Ovary (tissue), 9 donors: ENCODE data around the gene GUF1. TPM values are rescaled to one million over a fixed set of nuclear protein-coding genes. Genes with fewer than 3 reads are reported as not detected.

ENCODE experiments used
- DNase-seq, 5 donors: peaks; one replicate each; pipeline ENCODE4 v3.0.0-alpha.2; 2019 to 2020
- H3K27ac ChIP-seq, 2 donors: fragments of 200-600 bp; one replicate each; pipeline versions ENCODE4 v1.5.1 to v1.8.0; 2019 to 2022
- H3K27me3 ChIP-seq: fragments of 200-600 bp; one replicate; pipeline ENCODE4 v1.8.0; 2022
- H3K36me3 ChIP-seq: fragments of 200-600 bp; sonication (generic); one replicate; pipeline ENCODE4 v1.5.1; 2019
- H3K4me1 ChIP-seq: one replicate; pipeline ENCODE4 v1.8.1; 2013; ENCODE audit warnings: mild to moderate bottlenecking, moderate library complexity; ENCODE audit not compliant: insufficient read depth
- H3K4me3 ChIP-seq: fragments of 200-600 bp; sonication (generic); one replicate; pipeline ENCODE4 v1.5.1; 2017
- H3K9me3 ChIP-seq, 2 donors: fragments of 200-600 bp in 1 of 2; sonication (generic) in 1 of 2; one replicate each; pipeline versions ENCODE4 v1.5.1 to v1.8.1; 2013 to 2019; ENCODE audit warnings: mild to moderate bottlenecking in 1 of 2, moderate library complexity in 1 of 2
- EP300 ChIP-seq: sonication (generic); formaldehyde crosslinking; IDR thresholded peaks from one replicate; pipeline ENCODE4 v1.6.1; 2017; ENCODE audit warnings: antibody characterized with exemption
- POLR2A ChIP-seq: fragments of 450-650 bp; IDR thresholded peaks from one replicate; pipeline ENCODE4 v1.6.1; 2017; ENCODE audit warnings: antibody characterized with exemption, mild to moderate bottlenecking, moderate library complexity
- WGBS, 3 donors: extraction: QIAGEN DNeasy Blood & Tissue Kit in 1 of 3; methylation state at CpG; one replicate each; pipeline versions ENCODE4 v1.1.5 to v1.1.7; 2013 to 2017; 5-methylcytosine and 5-hydroxymethylcytosine counted together
- intact Hi-C, 4 donors: fragments of 100-400 bp; cut with DNase I; formaldehyde crosslinking; loops; one replicate each; pipeline versions ENCODE4 v1.11.0 to v1.15.1; 2022 to 2023
- polyA plus RNA-seq, 2 donors: library from polyadenylated mRNA; stranded (reverse); fragments of 200-250 nt in 1 of 2; fragments of 350-450 nt in 1 of 2; fragmentation: Illumina TruSeq in 1 of 2; extraction: RNeasy Lipid Tissue Mini Kit (QIAGEN cat#74804) in 1 of 2; gene quantifications; one replicate each; pipeline ENCODE4 v1.2.3, GENCODE V29; 2013 to 2014
- total RNA-seq, 7 donors: library from RNA; depleted of rRNA in 2 of 7; stranded (reverse); fragments of >200 nt in 2 of 7; fragmentation: NEBNext Ultra II Directional in 3 of 7; extraction: Animal tissue kit (Norgen Biotek cat#: 25700) in 3 of 7; gene quantifications; one replicate each; pipeline versions ENCODE4 v1.1.0 to v1.2.4, GENCODE V29; 2016 to 2023
- TF ChIP-seq, protein P1 (sequence below), 3 donors: fragments of 450-650 bp in 2 of 3; fragments of 200-600 bp in 1 of 3; IDR thresholded peaks; one replicate each; pipeline versions ENCODE4 v1.5.1 to v1.8.0; 2016 to 2022; ENCODE audit warnings: antibody characterized with exemption in 3 of 3, mild to moderate bottlenecking in 1 of 3
- donor health status: DM: no; HTN: no; CAD: no; lungs with moderate emphysema.
- donor health status: DM: no; HTN: no; CAD: no.
- donor health status: Bipolar disorder and iron deficiency.
- donor health status: DM: yes; HTN: yes; CAD: no.
- donor health status: DM: no; HTN: no; CAD: no.
- donor health status: DM: yes; HTN: yes; CAD: no.

Gene GUF1
- total and polyA plus RNA-seq, 9 donors: 7.3 to 20.9 (median 12.7) TPM

DNA sequence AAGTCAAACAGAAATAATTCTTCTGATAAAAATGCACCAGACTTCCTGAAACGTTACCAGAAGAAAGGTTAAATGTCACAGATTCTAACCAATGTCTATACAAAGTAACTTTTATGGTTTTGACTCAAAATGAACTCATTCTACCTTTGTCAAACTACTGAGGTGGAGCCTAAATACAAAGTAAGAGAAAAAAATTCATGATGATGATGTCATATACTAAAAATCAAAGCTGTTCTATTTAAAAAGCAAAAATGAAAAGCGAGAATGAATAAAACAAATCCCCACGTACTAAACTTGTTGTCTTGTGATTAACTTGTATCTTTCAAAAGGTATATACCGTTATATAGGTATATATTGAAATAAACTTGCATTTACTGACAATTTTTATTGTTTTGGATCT lies 26.5 kb downstream of the GUF1 start:
- intact Hi-C loops: no loop called here
- Histone ChIP-seq H3K4me1 (no peaks in the 10 kb centered on the region), H3K36me3 (no peaks in the 10 kb centered on the region), H3K27me3 (no peaks in the 10 kb centered on the region), H3K4me3 (no peak overlapping the region), H3K27ac (no peak overlapping the region), H3K9me3 (no peaks in the 10 kb centered on the region)
- 81 to 84% (median 83%) methylated on average over 4 of the region's 4 CpGs for WGBS, 3 donors
- TF ChIP-seq POLR2A (no peak), EP300 (no peak)
- TF ChIP-seq, protein P1, sequence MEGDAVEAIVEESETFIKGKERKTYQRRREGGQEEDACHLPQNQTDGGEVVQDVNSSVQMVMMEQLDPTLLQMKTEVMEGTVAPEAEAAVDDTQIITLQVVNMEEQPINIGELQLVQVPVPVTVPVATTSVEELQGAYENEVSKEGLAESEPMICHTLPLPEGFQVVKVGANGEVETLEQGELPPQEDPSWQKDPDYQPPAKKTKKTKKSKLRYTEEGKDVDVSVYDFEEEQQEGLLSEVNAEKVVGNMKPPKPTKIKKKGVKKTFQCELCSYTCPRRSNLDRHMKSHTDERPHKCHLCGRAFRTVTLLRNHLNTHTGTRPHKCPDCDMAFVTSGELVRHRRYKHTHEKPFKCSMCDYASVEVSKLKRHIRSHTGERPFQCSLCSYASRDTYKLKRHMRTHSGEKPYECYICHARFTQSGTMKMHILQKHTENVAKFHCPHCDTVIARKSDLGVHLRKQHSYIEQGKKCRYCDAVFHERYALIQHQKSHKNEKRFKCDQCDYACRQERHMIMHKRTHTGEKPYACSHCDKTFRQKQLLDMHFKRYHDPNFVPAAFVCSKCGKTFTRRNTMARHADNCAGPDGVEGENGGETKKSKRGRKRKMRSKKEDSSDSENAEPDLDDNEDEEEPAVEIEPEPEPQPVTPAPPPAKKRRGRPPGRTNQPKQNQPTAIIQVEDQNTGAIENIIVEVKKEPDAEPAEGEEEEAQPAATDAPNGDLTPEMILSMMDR (IDR thresholded peaks at IDR 0.05): no peak
- no peak for DNase-seq

DNA sequence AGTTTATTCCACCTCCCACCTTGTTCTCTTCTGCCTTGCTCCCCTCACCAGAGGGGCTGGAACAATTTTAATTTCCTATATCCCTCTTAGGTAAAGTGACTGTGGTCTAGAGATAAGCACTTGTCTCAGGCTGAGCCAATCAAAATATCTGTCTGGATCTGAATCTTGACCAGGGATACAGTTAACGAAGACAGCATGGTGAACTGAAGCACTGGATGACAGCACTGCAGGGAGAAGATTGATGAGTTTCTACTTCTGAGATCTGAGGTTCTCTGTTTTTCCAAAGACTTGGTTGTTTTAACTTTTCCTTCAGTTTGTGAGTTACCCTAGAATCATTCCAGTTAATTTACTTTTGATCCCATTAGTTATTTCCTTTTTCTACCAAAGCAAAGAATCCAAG lies 34.9 kb downstream of the GUF1 start:
- DNase-seq: no peak
- intact Hi-C loops: no loop called here
- no peaks in the 10 kb centered on the region for H3K36me3 ChIP-seq
- no peaks in the 10 kb centered on the region for H3K9me3 ChIP-seq
- 94 to 100% (median 97%) methylated on average over 1 of the region's 1 CpG for WGBS, 3 donors
- TF ChIP-seq, protein P1 (IDR thresholded peaks at IDR 0.05): no peak
- TF ChIP-seq EP300 (no peak), POLR2A (no peak)
- no peaks in the 10 kb centered on the region for H3K4me1 ChIP-seq
- H3K27me3 ChIP-seq: no peaks in the 10 kb centered on the region
- H3K27ac ChIP-seq: no peak overlapping the region
- no peak overlapping the region for H3K4me3 ChIP-seq

DNA sequence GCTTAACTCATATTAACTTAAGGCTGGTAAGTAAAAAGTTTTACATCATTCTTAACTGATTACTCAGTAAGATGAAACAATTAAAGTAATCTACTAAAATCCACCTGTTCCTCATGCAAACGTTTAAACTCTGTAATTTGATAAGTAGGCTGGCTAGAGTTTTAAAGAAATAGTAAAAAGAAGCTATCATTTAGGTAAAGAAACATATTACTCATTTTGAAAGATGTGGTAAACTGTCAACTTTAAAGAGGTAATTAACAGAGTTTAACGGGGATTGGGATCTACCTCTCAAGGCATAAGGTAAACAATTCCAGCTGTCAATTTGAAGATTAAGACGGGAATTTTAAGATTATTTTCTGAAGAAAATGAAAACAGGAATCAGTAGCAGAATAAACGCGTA lies 38.4 kb downstream of the GUF1 start:
- no peak overlapping the region for H3K27ac ChIP-seq
- intact Hi-C loops: no loop called here
- TF ChIP-seq, protein P1 (IDR thresholded peaks at IDR 0.05): no peak
- TF ChIP-seq EP300: no peak
- no peak for TF ChIP-seq POLR2A
- WGBS, 3 donors: 58 to 74% (median 67%) methylated on average over 5 of the region's 5 CpGs
- H3K36me3 ChIP-seq: no peaks in the 10 kb centered on the region
- DNase-seq: no peak
- H3K4me3 ChIP-seq: no peak overlapping the region
- H3K9me3 ChIP-seq: no peaks in the 10 kb centered on the region
- no peaks in the 10 kb centered on the region for H3K4me1 ChIP-seq
- no peaks in the 10 kb centered on the region for H3K27me3 ChIP-seq

DNA sequence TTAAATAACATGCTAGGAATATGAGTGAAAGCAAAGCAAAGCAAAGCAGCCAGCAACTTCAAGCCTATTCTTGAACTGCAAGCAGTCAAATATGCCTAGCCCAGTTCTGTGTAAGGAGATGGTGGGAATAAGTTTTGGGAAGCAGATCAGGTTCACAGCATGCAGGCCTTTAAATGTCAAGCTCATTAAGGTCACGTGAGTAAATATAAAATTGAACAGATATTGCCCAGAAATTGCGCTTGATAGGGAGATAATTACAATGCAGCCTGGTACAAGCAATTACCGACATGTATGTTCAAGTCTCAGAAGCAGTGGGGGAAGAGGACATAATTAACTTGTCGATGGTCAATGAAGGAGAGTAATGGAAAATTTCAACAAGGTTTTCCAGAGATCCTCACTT lies 42.2 kb downstream of the GUF1 start:
- TF ChIP-seq EP300 (no peak), POLR2A (no peak)
- TF ChIP-seq, protein P1 (IDR thresholded peaks at IDR 0.05): no peak
- no peaks in the 10 kb centered on the region for H3K36me3 ChIP-seq
- no peak overlapping the region for H3K27ac ChIP-seq
- 94 to 96% (median 94%) methylated on average over 4 of the region's 4 CpGs for WGBS, 3 donors
- H3K4me3 ChIP-seq: no peak overlapping the region
- intact Hi-C loops: no loop called here
- H3K4me1 ChIP-seq: peaks cover 3% of the 10 kb centered on the region
- H3K9me3 ChIP-seq: no peaks in the 10 kb centered on the region
- H3K27me3 ChIP-seq: no peaks in the 10 kb centered on the region
- DNase-seq: no peak

DNA sequence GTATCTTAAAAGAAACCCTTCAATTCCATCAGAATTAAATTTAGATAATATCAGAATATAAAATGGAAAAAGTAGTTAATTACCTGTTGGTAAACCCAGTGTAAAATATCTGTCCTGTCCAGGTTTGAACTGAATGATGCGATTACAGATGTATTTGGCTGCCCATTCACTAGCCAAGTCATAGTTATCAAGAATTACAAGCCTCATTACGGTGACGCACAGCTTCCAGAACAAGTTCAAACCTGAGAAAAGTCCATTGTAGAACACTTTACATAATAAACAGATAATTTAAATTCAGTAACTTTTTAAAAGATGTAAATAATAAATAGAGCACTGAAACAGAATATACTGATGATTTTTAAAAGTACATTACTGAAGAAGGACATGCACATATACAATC lies 43.8 kb downstream of the GUF1 start:
- TF ChIP-seq POLR2A (no peak), EP300 (no peak)
- TF ChIP-seq, protein P1 (IDR thresholded peaks at IDR 0.05): no peak
- Histone ChIP-seq H3K4me3 (no peak overlapping the region), H3K27me3 (no peaks in the 10 kb centered on the region), H3K36me3 (no peaks in the 10 kb centered on the region), H3K4me1 (peaks cover 3% of the 10 kb centered on the region), H3K9me3 (no peaks in the 10 kb centered on the region), H3K27ac (no peak overlapping the region)
- no peak for DNase-seq
- intact Hi-C loops: no loop called here
- 94 to 97% (median 96%) methylated on average over 3 of the region's 3 CpGs for WGBS, 3 donors
